ENCODE data around the gene C3orf33. TPM values are rescaled to one million over a fixed set of nuclear protein-coding genes. Genes with fewer than 3 reads are reported as not detected.

C3orf33 gene
- total and polyA plus RNA-seq, 4 donors: 1.2 to 2.4 (median 1.7) TPM

DNA sequence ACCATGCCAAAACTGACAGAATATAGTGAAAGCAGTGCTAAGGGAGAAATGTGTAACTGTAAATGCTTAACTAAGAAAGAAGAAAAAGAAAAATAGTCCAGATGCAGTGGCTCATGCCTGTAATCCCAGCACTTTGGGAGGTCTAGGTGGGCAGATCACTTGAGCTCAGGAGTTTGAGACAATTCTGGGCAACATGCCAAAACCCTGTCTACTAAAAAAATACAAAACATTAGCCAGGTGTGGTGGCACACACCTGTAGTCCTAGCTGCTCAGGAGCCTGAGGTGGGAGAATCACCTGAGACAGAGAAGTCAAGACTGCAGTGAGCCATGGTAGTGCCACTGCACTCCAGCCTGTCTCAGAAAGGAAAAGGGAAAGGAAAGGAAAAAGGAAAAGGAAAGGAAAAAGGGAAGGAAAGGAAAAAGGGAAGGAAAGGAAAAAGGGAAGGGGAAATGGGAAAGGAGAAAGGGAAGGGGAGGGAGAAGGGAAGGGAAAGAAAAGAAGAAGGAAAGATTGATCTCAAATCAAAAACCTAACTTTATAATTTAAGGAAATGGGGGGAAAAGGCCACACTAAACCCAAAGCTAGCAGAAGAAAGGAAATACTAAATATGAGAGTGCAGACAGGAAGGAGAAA, 20.3 kb downstream of the C3orf33 start:
- no peaks in the 10 kb centered on the region for H3K27me3 ChIP-seq (ENCODE audit: control insufficient read depth in 4 of 4, insufficient read depth in 4 of 4, low read length in 3 of 4)
- TF ChIP-seq HNF4G (IDR thresholded peaks at IDR 0.05) (no peak), TAF1 (conservative IDR thresholded peaks at IDR 0.05) (no peak), RAD21 (IDR thresholded peaks at IDR 0.05) (no peak), EGR1 (IDR thresholded peaks at IDR 0.05; ENCODE audit: low read depth in 2 of 2) (no peak)
- TF ChIP-seq, protein P1, sequence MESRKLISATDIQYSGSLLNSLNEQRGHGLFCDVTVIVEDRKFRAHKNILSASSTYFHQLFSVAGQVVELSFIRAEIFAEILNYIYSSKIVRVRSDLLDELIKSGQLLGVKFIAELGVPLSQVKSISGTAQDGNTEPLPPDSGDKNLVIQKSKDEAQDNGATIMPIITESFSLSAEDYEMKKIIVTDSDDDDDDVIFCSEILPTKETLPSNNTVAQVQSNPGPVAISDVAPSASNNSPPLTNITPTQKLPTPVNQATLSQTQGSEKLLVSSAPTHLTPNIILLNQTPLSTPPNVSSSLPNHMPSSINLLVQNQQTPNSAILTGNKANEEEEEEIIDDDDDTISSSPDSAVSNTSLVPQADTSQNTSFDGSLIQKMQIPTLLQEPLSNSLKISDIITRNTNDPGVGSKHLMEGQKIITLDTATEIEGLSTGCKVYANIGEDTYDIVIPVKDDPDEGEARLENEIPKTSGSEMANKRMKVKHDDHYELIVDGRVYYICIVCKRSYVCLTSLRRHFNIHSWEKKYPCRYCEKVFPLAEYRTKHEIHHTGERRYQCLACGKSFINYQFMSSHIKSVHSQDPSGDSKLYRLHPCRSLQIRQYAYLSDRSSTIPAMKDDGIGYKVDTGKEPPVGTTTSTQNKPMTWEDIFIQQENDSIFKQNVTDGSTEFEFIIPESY (IDR thresholded peaks at IDR 0.05): no peak
- H3K27ac ChIP-seq (ENCODE audit: low read depth in 1 of 2, low read length in 2 of 2): no peak overlapping the region
- no peaks in the 10 kb centered on the region for H3K4me1 ChIP-seq (ENCODE audit: control insufficient read depth in 4 of 4, insufficient read depth in 4 of 4, low read length in 3 of 4)
- H3K9ac ChIP-seq (ENCODE audit: low read depth in 1 of 2, low read length in 2 of 2): no peak overlapping the region
- H3K4me3 ChIP-seq (ENCODE audit: low read depth in 1 of 3, low read length in 3 of 3): no peak overlapping the region
- peaks cover 0 to 3% (median 0%) of the 10 kb centered on the region in 4 donors for H3K9me3 ChIP-seq (ENCODE audit: control insufficient read depth in 4 of 4, low read length in 3 of 4)
- no peak for DNase-seq (ENCODE audit: low spot score)
- no peaks in the 10 kb centered on the region for H3K36me3 ChIP-seq (ENCODE audit: control insufficient read depth in 4 of 4, insufficient read depth in 3 of 4, low read depth in 1 of 4, low read length in 3 of 4)

DNA sequence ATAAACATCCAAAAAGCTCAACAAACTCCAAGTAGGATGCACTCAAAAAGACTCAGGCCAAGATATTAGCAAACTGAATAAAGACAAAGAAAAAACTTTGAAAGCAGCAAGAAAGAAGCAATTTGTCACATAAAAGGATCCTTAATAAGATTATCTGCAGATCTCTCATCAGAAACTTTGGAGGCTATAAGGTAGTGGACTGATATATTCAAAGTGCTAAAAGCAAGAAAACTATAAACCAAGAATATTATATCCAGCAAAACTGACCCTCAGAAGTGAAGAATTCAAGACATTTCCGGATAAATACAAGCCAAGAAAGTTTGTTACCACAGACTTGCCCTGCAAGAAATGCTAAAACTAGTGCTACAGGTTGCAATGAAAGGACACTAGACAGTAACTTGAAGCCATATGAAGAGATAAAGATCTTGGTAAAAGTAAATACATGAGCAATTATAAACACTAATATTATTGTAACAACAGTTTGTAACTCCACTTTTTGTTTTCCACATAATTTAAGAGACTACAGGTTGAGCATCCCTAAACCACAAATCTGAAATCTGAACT, 23.6 kb downstream of the C3orf33 start:
- Histone ChIP-seq H3K9me3 (ENCODE audit: control insufficient read depth in 4 of 4, low read length in 3 of 4) (peaks cover 0 to 3% (median 0%) of the 10 kb centered on the region in 4 donors), H3K27me3 (ENCODE audit: control insufficient read depth in 4 of 4, insufficient read depth in 4 of 4, low read length in 3 of 4) (no peaks in the 10 kb centered on the region), H3K9ac (ENCODE audit: low read depth in 1 of 2, low read length in 2 of 2) (no peak overlapping the region), H3K36me3 (ENCODE audit: control insufficient read depth in 4 of 4, insufficient read depth in 3 of 4, low read depth in 1 of 4, low read length in 3 of 4) (no peaks in the 10 kb centered on the region), H3K4me1 (ENCODE audit: control insufficient read depth in 4 of 4, insufficient read depth in 4 of 4, low read length in 3 of 4) (no peaks in the 10 kb centered on the region), H3K4me3 (ENCODE audit: low read depth in 1 of 3, low read length in 3 of 3) (no peak overlapping the region), H3K27ac (ENCODE audit: low read depth in 1 of 2, low read length in 2 of 2) (no peak overlapping the region)
- WGBS: 97% methylated on average over 1 of the region's 1 CpG
- no peak for DNase-seq (ENCODE audit: low spot score)
- TF ChIP-seq FOXA1 (IDR thresholded peaks at IDR 0.05) (no peak), HNF4G (IDR thresholded peaks at IDR 0.05) (no peak)

DNA sequence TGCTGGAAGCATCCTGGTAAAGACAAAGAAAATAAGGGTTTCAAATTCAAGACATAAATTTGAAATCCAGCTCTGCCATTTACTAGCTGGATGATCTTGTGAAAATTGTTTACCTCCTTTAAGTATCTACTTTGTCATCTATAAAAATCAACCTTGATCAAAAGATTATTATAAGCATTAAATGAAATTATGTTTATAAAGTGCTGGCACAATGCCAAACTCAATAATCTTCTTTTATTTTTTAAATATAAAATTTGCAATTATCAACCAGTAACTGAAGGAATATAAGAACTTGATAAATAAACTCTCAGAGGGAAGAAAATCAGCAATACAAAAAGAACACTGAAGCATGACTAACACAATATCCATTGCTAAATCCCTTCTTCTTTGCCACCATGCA, 25.8 kb downstream of the C3orf33 start:
- no peak for DNase-seq (ENCODE audit: low spot score)
- Histone ChIP-seq H3K27ac (ENCODE audit: low read depth in 1 of 2, low read length in 2 of 2) (no peak overlapping the region), H3K9ac (ENCODE audit: low read depth in 1 of 2, low read length in 2 of 2) (no peak overlapping the region), H3K36me3 (ENCODE audit: control insufficient read depth in 4 of 4, insufficient read depth in 3 of 4, low read depth in 1 of 4, low read length in 3 of 4) (no peaks in the 10 kb centered on the region), H3K9me3 (ENCODE audit: control insufficient read depth in 4 of 4, low read length in 3 of 4) (peaks cover 0 to 3% (median 0%) of the 10 kb centered on the region in 4 donors), H3K4me3 (ENCODE audit: low read depth in 1 of 3, low read length in 3 of 3) (no peak overlapping the region), H3K27me3 (ENCODE audit: control insufficient read depth in 4 of 4, insufficient read depth in 4 of 4, low read length in 3 of 4) (no peaks in the 10 kb centered on the region), H3K4me1 (ENCODE audit: control insufficient read depth in 4 of 4, insufficient read depth in 4 of 4, low read length in 3 of 4) (no peaks in the 10 kb centered on the region)
- no peak for TF ChIP-seq REST (IDR thresholded peaks at IDR 0.05)
- TF ChIP-seq NR2F2 (IDR thresholded peaks at IDR 0.05): no peak
- TF ChIP-seq HNF4G (IDR thresholded peaks at IDR 0.05): no peak
- no peak for TF ChIP-seq FOXA2 (IDR thresholded peaks at IDR 0.05)
- TF ChIP-seq YY1 (IDR thresholded peaks at IDR 0.05): no peak
- no peak for TF ChIP-seq CTCF (IDR thresholded peaks at IDR 0.05; ENCODE audit: low read depth, low read length, missing input control)
- no peak for TF ChIP-seq FOXA1 (IDR thresholded peaks at IDR 0.05)
- TF ChIP-seq, protein P1 (IDR thresholded peaks at IDR 0.05): no peak
- TF ChIP-seq JUND (IDR thresholded peaks at IDR 0.05): no peak

Measured in liver (tissue), 9 donors.